Astrocyte (in vitro differentiated cells and primary cell): Measurements from ENCODE around the gene PTCH1. TPM values are rescaled to one million over a fixed set of nuclear protein-coding genes. Genes with fewer than 3 reads are reported as not detected.

Source experiments
- DNase-seq: peaks from one replicate; pipeline ENCODE4 v3.0.0-alpha.2; 2010; ENCODE audit warnings: low read depth
- FAIRE-seq: peaks from 2 replicates; lab custom pipeline; 2011; peaks lifted over from hg19 to GRCh38; lab: Jason Lieb, UNC
- H2AFZ ChIP-seq: 2 replicates; pipeline ENCODE4 v1.6.0; 2012; ENCODE audit warnings: low read depth, low read length, inconsistent platforms
- H3K27ac ChIP-seq: 2 replicates; pipeline ENCODE4 v1.5.1; 2011; ENCODE audit warnings: low read depth, low read length, inconsistent platforms
- H3K27me3 ChIP-seq: 2 replicates; pipeline ENCODE4 v1.6.0; 2011; ENCODE audit warnings: low read length, inconsistent platforms; ENCODE audit not compliant: insufficient read depth
- H3K36me3 ChIP-seq: 2 replicates; pipeline ENCODE4 v1.5.1; 2011; ENCODE audit warnings: low read length, inconsistent platforms; ENCODE audit not compliant: insufficient read depth
- H3K4me1 ChIP-seq: 2 replicates; pipeline ENCODE4 v1.5.1; 2011; ENCODE audit warnings: low read length, inconsistent platforms; ENCODE audit not compliant: insufficient read depth
- H3K4me2 ChIP-seq: 2 replicates; pipeline ENCODE4 v1.6.0; 2012; ENCODE audit warnings: low read length, inconsistent platforms
- H3K4me3 ChIP-seq: 2 replicates; pipeline ENCODE4 v1.5.1; 2011; ENCODE audit warnings: low read depth, mild to moderate bottlenecking, low read length, inconsistent platforms; ENCODE audit not compliant: insufficient read depth
- H3K79me2 ChIP-seq: 2 replicates; pipeline ENCODE4 v1.6.0; 2012; ENCODE audit warnings: mild to moderate bottlenecking, low read length, inconsistent platforms; ENCODE audit not compliant: insufficient read depth
- H3K9ac ChIP-seq: 2 replicates; pipeline ENCODE4 v1.6.0; 2012; ENCODE audit warnings: mild to moderate bottlenecking, low read length, inconsistent platforms
- H3K9me3 ChIP-seq: 2 replicates; pipeline ENCODE4 v1.5.1; 2012; ENCODE audit warnings: low read depth, mild to moderate bottlenecking, low read length, inconsistent platforms; ENCODE audit not compliant: insufficient read depth
- H4K20me1 ChIP-seq: 2 replicates; pipeline ENCODE4 v1.6.0; 2012; ENCODE audit warnings: low read length, inconsistent platforms; ENCODE audit not compliant: insufficient read depth
- H3K27ac Mint-ChIP-seq: one replicate; pipeline ENCODE4 v1.8.0; 2021; ENCODE audit warnings: mild to moderate bottlenecking, mixed read lengths; ENCODE audit not compliant: unreplicated experiment
- H3K27me3 Mint-ChIP-seq: one replicate; pipeline ENCODE4 v1.8.0; 2021; ENCODE audit warnings: low read depth, mixed read lengths; ENCODE audit not compliant: unreplicated experiment
- H3K36me3 Mint-ChIP-seq: one replicate; pipeline ENCODE4 v1.8.0; 2021; ENCODE audit warnings: low read depth, mixed read lengths; ENCODE audit not compliant: unreplicated experiment
- H3K4me1 Mint-ChIP-seq: one replicate; pipeline ENCODE4 v1.8.0; 2021; ENCODE audit warnings: low read depth, mixed read lengths; ENCODE audit not compliant: unreplicated experiment
- H3K4me3 Mint-ChIP-seq: one replicate; pipeline ENCODE4 v1.8.0; 2021; ENCODE audit warnings: mild to moderate bottlenecking, moderate library complexity, mixed read lengths; ENCODE audit not compliant: unreplicated experiment
- H3K9me3 Mint-ChIP-seq: one replicate; pipeline ENCODE4 v1.8.0; 2021; ENCODE audit warnings: mild to moderate bottlenecking, mixed read lengths; ENCODE audit not compliant: unreplicated experiment
- CTCF ChIP-seq: IDR thresholded peaks from 2 replicates; pipeline ENCODE4 v1.5.1; 2011; ENCODE audit warnings: low read depth, mild to moderate bottlenecking, inconsistent platforms, low read length, moderate library complexity; ENCODE audit not compliant: insufficient read depth
- EZH2 ChIP-seq: IDR thresholded peaks from 2 replicates; pipeline ENCODE4 v1.6.1; 2012; ENCODE audit warnings: mild to moderate bottlenecking, low read length, inconsistent platforms; ENCODE audit not compliant: insufficient read depth
- total RNA-seq: library from RNA; stranded (reverse); gene quantifications from 2 replicates; pipeline ENCODE4 v1.2.1, GENCODE V29; 2021

PTCH1 gene
- total RNA-seq, 1 donor from 2014 or later: 21.3 TPM

GRCh38 chr9:95481000-95481399 is 35.8 kb downstream of the PTCH1 start:
- DNase-seq (peak; percentile 43), FAIRE-seq (no peak)
- Histone ChIP-seq H3K9ac (no peak overlapping the region), H2AFZ (no peak overlapping the region), H3K4me3 (no peak overlapping the region), H3K9me3 (no peaks in the 10 kb centered on the region), H3K4me2 (no peak overlapping the region), H3K4me1 (peaks cover 3% of the 10 kb centered on the region), H3K27ac (no peak overlapping the region), H3K27me3 (no peaks in the 10 kb centered on the region), H4K20me1 (no peaks in the 10 kb centered on the region), H3K79me2 (no peaks in the 10 kb centered on the region), H3K36me3 (peaks cover 6% of the 10 kb centered on the region)
- peaks cover 25% of the 10 kb centered on the region for H3K36me3 Mint-ChIP-seq
- no peak overlapping the region for H3K27ac Mint-ChIP-seq
- no peaks in the 10 kb centered on the region for H3K9me3 Mint-ChIP-seq
- TF ChIP-seq CTCF (no peak), EZH2 (no peak)
- peaks cover 2% of the 10 kb centered on the region for H3K27me3 Mint-ChIP-seq
- peaks cover 17% of the 10 kb centered on the region for H3K4me1 Mint-ChIP-seq
- no peak overlapping the region for H3K4me3 Mint-ChIP-seq

GRCh38 chr9:95480346-95480745 is 36.4 kb downstream of the PTCH1 start:
- Histone ChIP-seq H3K4me3 (no peak overlapping the region), H3K9ac (no peak overlapping the region), H3K79me2 (no peaks in the 10 kb centered on the region), H3K27ac (no peak overlapping the region), H3K4me2 (peak overlapping the region; percentile 3), H4K20me1 (no peaks in the 10 kb centered on the region), H2AFZ (no peak overlapping the region), H3K27me3 (no peaks in the 10 kb centered on the region), H3K36me3 (peaks cover 7% of the 10 kb centered on the region), H3K4me1 (peaks cover 3% of the 10 kb centered on the region), H3K9me3 (no peaks in the 10 kb centered on the region)
- DNase-seq: no peak
- Mint-ChIP-seq H3K4me3 (no peak overlapping the region), H3K27me3 (peaks cover 2% of the 10 kb centered on the region), H3K27ac (no peak overlapping the region), H3K9me3 (no peaks in the 10 kb centered on the region), H3K4me1 (peaks cover 17% of the 10 kb centered on the region), H3K36me3 (peaks cover 29% of the 10 kb centered on the region)
- TF ChIP-seq CTCF (no peak), EZH2 (no peak)
- FAIRE-seq: no peak

- Mint-ChIP-seq H3K4me1 (peaks cover 17% of the 10 kb centered on the region), H3K27ac (no peak overlapping the region), H3K36me3 (peaks cover 37% of the 10 kb centered on the region), H3K4me3 (no peak overlapping the region), H3K9me3 (no peaks in the 10 kb centered on the region), H3K27me3 (peaks cover 2% of the 10 kb centered on the region)
- DNase-seq (no peak), FAIRE-seq (no peak)
- H3K36me3 ChIP-seq: peaks cover 10% of the 10 kb centered on the region
- TF ChIP-seq CTCF: no peak
- no peak for TF ChIP-seq EZH2
- H3K4me2 ChIP-seq: no peak overlapping the region
- H3K79me2 ChIP-seq: no peaks in the 10 kb centered on the region
- no peaks in the 10 kb centered on the region for H3K27me3 ChIP-seq
- H3K27ac ChIP-seq: no peak overlapping the region
- H2AFZ ChIP-seq: no peak overlapping the region
- H3K4me3 ChIP-seq: no peak overlapping the region
- H3K4me1 ChIP-seq: peaks cover 3% of the 10 kb centered on the region
- H4K20me1 ChIP-seq: no peaks in the 10 kb centered on the region
- no peaks in the 10 kb centered on the region for H3K9me3 ChIP-seq
- H3K9ac ChIP-seq: no peak overlapping the region
These were observed 37.4 kb downstream of the PTCH1 start for GRCh38 chr9:95479330-95479729.
